Spleen (tissue), 11 donors: ENCODE measurements around the gene ANKRD22. TPM values are rescaled to one million over a fixed set of nuclear protein-coding genes. Genes with fewer than 3 reads are reported as not detected.

ENCODE experiments used
- DNase-seq: peaks from one replicate; pipeline ENCODE4 v3.0.0-alpha.2; 2020
- H3K27ac ChIP-seq, 8 donors: fragments of 200-600 bp; sonication (generic) in 7 of 8; 1 replicate in 4 of 8; 2 replicates in 4 of 8; pipeline versions ENCODE4 v1.5.0 to v1.8.0; 2016 to 2021; ENCODE audit warnings: inconsistent platforms in 4 of 8, mild to moderate bottlenecking in 4 of 8, moderate library complexity in 1 of 8
- H3K27me3 ChIP-seq, 7 donors: fragments of 200-600 bp; sonication (generic) in 6 of 7; replicated peaks in 1 of 7; 1 replicate in 4 of 7; 2 replicates in 3 of 7; pipeline versions ENCODE4 v1.5.0 to v1.8.0; 2016 to 2021; ENCODE audit warnings: inconsistent platforms in 3 of 7, mild to moderate bottlenecking in 1 of 7
- H3K36me3 ChIP-seq, 6 donors: fragments of 200-600 bp; sonication (generic) in 5 of 6; 1 replicate in 4 of 6; 2 replicates in 2 of 6; pipeline versions ENCODE4 v1.5.0 to v1.8.0; 2016 to 2021; ENCODE audit warnings: inconsistent platforms in 2 of 6
- H3K4me1 ChIP-seq, 6 donors: fragments of 200-600 bp; sonication (generic) in 5 of 6; 1 replicate in 3 of 6; 2 replicates in 3 of 6; pipeline versions ENCODE4 v1.5.0 to v1.8.0; 2016 to 2021; ENCODE audit warnings: inconsistent platforms in 3 of 6
- H3K4me3 ChIP-seq, 8 donors: fragments of 200-600 bp; sonication (generic) in 7 of 8; 1 replicate in 4 of 8; 2 replicates in 4 of 8; pipeline versions ENCODE4 v1.5.0 to v1.8.0; 2016 to 2021; ENCODE audit warnings: inconsistent platforms in 4 of 8, mild to moderate bottlenecking in 4 of 8, moderate library complexity in 2 of 8
- H3K9me3 ChIP-seq, 8 donors: fragments of 200-600 bp; sonication (generic) in 7 of 8; 1 replicate in 4 of 8; 2 replicates in 4 of 8; pipeline versions ENCODE4 v1.5.0 to v1.8.0; 2016 to 2021; ENCODE audit warnings: inconsistent platforms in 4 of 8
- POLR2A ChIP-seq, 3 donors: fragments of 450-650 bp; IDR thresholded peaks; one replicate each; pipeline ENCODE4 v1.5.1; 2017; ENCODE audit warnings: antibody characterized with exemption in 3 of 3, mild to moderate bottlenecking in 1 of 3
- POLR2AphosphoS5 ChIP-seq, 3 donors: sonication (generic); formaldehyde crosslinking; IDR thresholded peaks; one replicate each; pipeline ENCODE4 v1.5.1; 2017; ENCODE audit warnings: antibody characterized with exemption in 3 of 3
- WGBS, 5 donors: extraction: QIAGEN DNeasy Blood & Tissue Kit in 3 of 5; methylation state at CpG; one replicate each; pipeline versions ENCODE4 v1.1.5 to v1.1.7; 2013 to 2018; 5-methylcytosine and 5-hydroxymethylcytosine counted together
- intact Hi-C: fragments of 100-400 bp; cut with DNase I; formaldehyde crosslinking; loops from one replicate; pipeline ENCODE4 v1.15.0; 2023; ENCODE audit warnings: low total_unique reads
- polyA plus RNA-seq, 3 donors: library from polyadenylated mRNA; stranded (reverse); fragments of 200-250 nt; gene quantifications; one replicate each; pipeline ENCODE4 v1.2.1, GENCODE V29; 2013
- total RNA-seq, 7 donors: library from RNA; depleted of rRNA in 3 of 7; stranded (reverse); fragments of >200 nt in 3 of 7; fragmentation: NEBNext Ultra II Directional in 4 of 7; extraction: Animal tissue kit (Norgen Biotek cat#: 25700) in 4 of 7; gene quantifications; one replicate each; pipeline versions ENCODE4 v1.1.0 to v1.2.1, GENCODE V29; 2016 to 2021
- TF ChIP-seq, protein P1 (sequence below), 11 experiments: fragments of 200-600 bp in 7 of 11; fragments of 450-650 bp in 4 of 11; sonication (generic) in 4 of 11; IDR thresholded peaks in 8 of 11; conservative IDR thresholded peaks in 3 of 11; 1 replicate in 7 of 11; 2 replicates in 4 of 11; pipeline versions ENCODE4 v1.4.0 to v1.8.0; 2016 to 2021; ENCODE audit warnings: antibody characterized with exemption in 11 of 11, inconsistent platforms in 4 of 11, mild to moderate bottlenecking in 1 of 11
- donor health status: healthy with polysubstance abuse.
- donor health status: DM: no; HTN: no; CAD: no; lungs with moderate emphysema.
- donor health status: DM: no; HTN: no; CAD: no.
- donor health status: Bipolar disorder and iron deficiency.
- donor health status: healthy.
- donor health status: DM: no; HTN: no; CAD: no.
- donor health status: DM: yes; HTN: yes; CAD: no.

The ANKRD22 gene
- total and polyA plus RNA-seq, 10 donors = 2.2 to 11.5 (median 7.0) TPM

DNA sequence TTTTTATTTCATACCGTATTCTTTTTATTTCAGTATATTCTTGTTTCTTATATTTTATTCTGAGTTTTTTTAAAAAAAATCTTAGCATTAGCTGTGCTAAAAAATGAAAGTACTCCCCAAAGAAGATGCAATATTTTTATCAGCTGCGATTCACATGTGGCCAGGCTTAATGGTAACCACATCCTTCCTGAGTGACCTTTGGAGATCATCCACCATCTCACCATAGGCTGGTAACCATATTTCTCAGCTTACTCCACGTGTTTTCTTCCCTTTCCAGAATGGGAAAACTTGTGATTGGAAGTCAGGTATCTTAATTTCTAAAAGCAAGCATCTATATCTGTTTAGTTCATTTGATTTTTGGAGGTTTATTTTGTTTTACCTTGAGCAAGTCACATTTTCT, 67.9 kb downstream of the ANKRD22 start:
- no peaks in the 10 kb centered on the region for H3K4me1 ChIP-seq
- intact Hi-C loops = loop anchor here (10.0 kb wide), 1 partner anchor 89 kb away; no protein-coding TSS in a partner anchor
- no peak for DNase-seq
- H3K9me3 ChIP-seq = no peaks in the 10 kb centered on the region
- no peaks in the 10 kb centered on the region for H3K27me3 ChIP-seq
- 39 to 52% (median 46%) methylated on average over 3 of the region's 3 CpGs for WGBS, 5 donors
- TF ChIP-seq, protein P1, sequence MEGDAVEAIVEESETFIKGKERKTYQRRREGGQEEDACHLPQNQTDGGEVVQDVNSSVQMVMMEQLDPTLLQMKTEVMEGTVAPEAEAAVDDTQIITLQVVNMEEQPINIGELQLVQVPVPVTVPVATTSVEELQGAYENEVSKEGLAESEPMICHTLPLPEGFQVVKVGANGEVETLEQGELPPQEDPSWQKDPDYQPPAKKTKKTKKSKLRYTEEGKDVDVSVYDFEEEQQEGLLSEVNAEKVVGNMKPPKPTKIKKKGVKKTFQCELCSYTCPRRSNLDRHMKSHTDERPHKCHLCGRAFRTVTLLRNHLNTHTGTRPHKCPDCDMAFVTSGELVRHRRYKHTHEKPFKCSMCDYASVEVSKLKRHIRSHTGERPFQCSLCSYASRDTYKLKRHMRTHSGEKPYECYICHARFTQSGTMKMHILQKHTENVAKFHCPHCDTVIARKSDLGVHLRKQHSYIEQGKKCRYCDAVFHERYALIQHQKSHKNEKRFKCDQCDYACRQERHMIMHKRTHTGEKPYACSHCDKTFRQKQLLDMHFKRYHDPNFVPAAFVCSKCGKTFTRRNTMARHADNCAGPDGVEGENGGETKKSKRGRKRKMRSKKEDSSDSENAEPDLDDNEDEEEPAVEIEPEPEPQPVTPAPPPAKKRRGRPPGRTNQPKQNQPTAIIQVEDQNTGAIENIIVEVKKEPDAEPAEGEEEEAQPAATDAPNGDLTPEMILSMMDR (IDR thresholded peaks at IDR 0.05 in 8 of 11, conservative IDR thresholded peaks at IDR 0.05 in 3 of 11) = no peak
- TF ChIP-seq POLR2AphosphoS5 (IDR thresholded peaks at IDR 0.05) (no peak), POLR2A (IDR thresholded peaks at IDR 0.05) (no peak)
- no peaks in the 10 kb centered on the region for H3K36me3 ChIP-seq
- no peak overlapping the region for H3K4me3 ChIP-seq
- no peak overlapping the region for H3K27ac ChIP-seq

DNA sequence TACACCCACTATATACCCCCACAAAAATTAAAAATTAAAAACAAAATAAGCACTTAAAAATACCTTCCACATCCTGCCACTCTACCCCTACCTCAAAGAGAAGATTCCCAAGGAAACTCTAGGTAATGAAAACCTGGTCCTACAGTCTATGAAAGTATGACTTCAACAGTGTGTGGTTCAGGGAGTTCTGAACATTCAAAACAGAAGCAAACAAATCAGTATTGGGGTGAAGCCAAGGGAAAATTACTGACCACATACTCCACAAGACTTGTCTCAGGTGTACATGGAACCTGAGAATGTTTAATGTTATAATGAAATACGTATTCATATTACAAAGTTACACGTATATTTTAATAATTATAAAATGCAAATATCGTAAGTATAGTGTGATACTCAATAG, 69.4 kb downstream of the ANKRD22 start:
- H3K4me3 ChIP-seq = no peak overlapping the region
- no peak overlapping the region for H3K27ac ChIP-seq
- no peaks in the 10 kb centered on the region for H3K4me1 ChIP-seq
- H3K36me3 ChIP-seq = no peaks in the 10 kb centered on the region
- DNase-seq = no peak
- no peaks in the 10 kb centered on the region for H3K9me3 ChIP-seq
- 73 to 97% (median 91%) methylated on average over 3 of the region's 3 CpGs for WGBS, 5 donors
- H3K27me3 ChIP-seq = no peaks in the 10 kb centered on the region
- intact Hi-C loops = loop anchor here (10.0 kb wide), 1 partner anchor 87 kb away; no protein-coding TSS in a partner anchor
- TF ChIP-seq POLR2AphosphoS5 (IDR thresholded peaks at IDR 0.05) (no peak), POLR2A (IDR thresholded peaks at IDR 0.05) (no peak)
- TF ChIP-seq, protein P1 (IDR thresholded peaks at IDR 0.05 in 8 of 11, conservative IDR thresholded peaks at IDR 0.05 in 3 of 11) = no peak

DNA sequence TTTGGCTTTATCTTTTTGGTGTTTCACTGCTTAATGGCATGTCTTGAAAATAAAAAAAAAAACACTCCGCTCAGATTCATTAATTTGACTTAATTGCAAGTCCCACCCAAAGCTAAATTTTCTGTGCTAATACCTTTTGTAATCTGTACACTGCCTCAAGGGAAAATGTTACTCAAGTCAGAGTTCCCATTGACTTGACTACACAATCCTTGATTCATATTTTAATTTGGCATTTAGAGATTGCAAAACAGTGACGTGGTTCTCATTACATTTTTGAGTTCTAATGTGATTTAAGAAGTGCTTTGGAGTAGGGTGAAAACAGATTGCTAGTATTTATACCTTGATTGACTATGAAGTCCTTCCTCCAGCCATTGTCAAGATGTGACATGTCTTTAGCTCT, 70.4 kb downstream of the ANKRD22 start:
- no peaks in the 10 kb centered on the region for H3K9me3 ChIP-seq
- H3K27ac ChIP-seq = no peak overlapping the region
- no peak overlapping the region for H3K4me3 ChIP-seq
- no peak for DNase-seq
- intact Hi-C loops = loop anchor here (10.0 kb wide), 1 partner anchor 86 kb away; no protein-coding TSS in a partner anchor
- TF ChIP-seq POLR2AphosphoS5 (IDR thresholded peaks at IDR 0.05) (no peak), POLR2A (IDR thresholded peaks at IDR 0.05) (no peak)
- TF ChIP-seq, protein P1 (IDR thresholded peaks at IDR 0.05 in 8 of 11, conservative IDR thresholded peaks at IDR 0.05 in 3 of 11) = no peak
- WGBS, 5 donors = 73 to 85% (median 77%) methylated on average over 2 of the region's 2 CpGs
- no peaks in the 10 kb centered on the region for H3K36me3 ChIP-seq
- no peaks in the 10 kb centered on the region for H3K4me1 ChIP-seq
- no peaks in the 10 kb centered on the region for H3K27me3 ChIP-seq

Other genes starting within 250 kb of the ANKRD22 start
- gene LIPF, start 187.4 kb downstream of the ANKRD22 start, total RNA-seq = not detected
- gene LIPF, start 187.4 kb downstream of the ANKRD22 start, polyA plus RNA-seq = under 1 TPM in 2 of 3 donors, not detected in 1; 0.23 to 0.83 TPM
- not detected for gene LIPK, start 145.6 kb downstream of the ANKRD22 start, total RNA-seq
- not detected for gene LIPK, start 145.6 kb downstream of the ANKRD22 start, polyA plus RNA-seq
- gene LIPN, start 91.8 kb downstream of the ANKRD22 start, total RNA-seq = 1 to 10 TPM in 4 of 7 donors, under 1 TPM in 1, not detected in 2; 0.92 to 7.1 (median 2.5) TPM
- gene LIPN, start 91.8 kb downstream of the ANKRD22 start, polyA plus RNA-seq = under 1 TPM; 0.07 to 0.16 (median 0.08) TPM
- not detected for gene LIPM, start 49.1 kb downstream of the ANKRD22 start, total RNA-seq
- gene LIPM, start 49.1 kb downstream of the ANKRD22 start, polyA plus RNA-seq = not detected
- 10 to 100 TPM; 19.1 to 49.4 (median 27.9) TPM for gene STAMBPL1, start 28.4 kb upstream of the ANKRD22 start, total RNA-seq
- 10 to 100 TPM in 2 of 3 donors, 1 to 10 TPM in 1; 6.2 to 13.6 (median 10.7) TPM for gene STAMBPL1, start 28.4 kb upstream of the ANKRD22 start, polyA plus RNA-seq
- gene ACTA2, start 100.9 kb upstream of the ANKRD22 start, total RNA-seq = 1,000 to 10,000 TPM in 1 of 7 donors, 100 to 1,000 TPM in 6; 128 to 1,421 (median 242) TPM
- 100 to 1,000 TPM; 104 to 324 (median 224) TPM for gene ACTA2, start 100.9 kb upstream of the ANKRD22 start, polyA plus RNA-seq
- gene FAS, start 139.0 kb upstream of the ANKRD22 start, total RNA-seq = 10 to 100 TPM; 29.9 to 50.6 (median 36.4) TPM
- 1 to 10 TPM; 7.6 to 9.7 (median 8.3) TPM for gene FAS, start 139.0 kb upstream of the ANKRD22 start, polyA plus RNA-seq